Amniotic epithelial cell (primary cell): ENCODE results near the gene CLCF1.
"Not testable (repeated sequence)": the region's sequence is repeated elsewhere in the genome, so short reads cannot be mapped to it uniquely, and the experiment has no call there.

Experiments used
- DNase-seq: peaks from one replicate; pipeline ENCODE4 v3.0.0-alpha.2; 2010; ENCODE audit warnings: low read depth

The CLCF1 gene

GRCh38 chr11:67322049-67322448, 51.3 kb downstream of the CLCF1 start:
- no peak for DNase-seq

GRCh38 chr11:67321313-67321871, 52.0 kb downstream of the CLCF1 start:
- no peak for DNase-seq

GRCh38 chr11:67320691-67321090, 52.7 kb downstream of the CLCF1 start:
- no peak for DNase-seq

GRCh38 chr11:67320011-67320410, 53.4 kb downstream of the CLCF1 start:
- DNase-seq, result no peak

GRCh38 chr11:67318876-67319275, 54.5 kb downstream of the CLCF1 start:
- DNase-seq, result not testable (repeated sequence)

- DNase-seq, result no peak
Measured at GRCh38 chr11:67317888-67318555, 55.4 kb downstream of the CLCF1 start.

- peak; percentile 84 for DNase-seq
Measured at GRCh38 chr11:67317205-67317887, 56.1 kb downstream of the CLCF1 start.

GRCh38 chr11:67316882-67317204, 56.6 kb downstream of the CLCF1 start:
- no peak for DNase-seq

- DNase-seq, result no peak
Measured at GRCh38 chr11:67315325-67315909, 58.0 kb downstream of the CLCF1 start.

- DNase-seq, result no peak
Measured at GRCh38 chr11:67314218-67314617, 59.2 kb downstream of the CLCF1 start.
